Activated naive CD4-positive, alpha-beta T cell treated with anti-CD3 and anti-CD28 coated beads, Interleukin-2, amount 50 U/mL, for 16 hours (primary cell): Measurements from ENCODE around the gene RPS19.

Experiments
- DNase-seq: peaks from one replicate; pipeline ENCODE4 v3.0.0-alpha.2; 2020

The RPS19 gene

GRCh38 chr19:41859618-41860418 lies at the start of gene RPS19:
RPS19 (plus strand) TSS chr19:41860255; CDS start chr19:41860775, 520 bp downstream.
- peak; percentile 97 for DNase-seq

- DNase-seq, result no peak
Measured at GRCh38 chr19:41810301-41810700, 49.8 kb upstream of the RPS19 start.

GRCh38 chr19:41811036-41811435 lies 49.0 kb upstream of the RPS19 start:
- DNase-seq, result no peak

GRCh38 chr19:41811981-41812380 lies 48.1 kb upstream of the RPS19 start:
- DNase-seq, result no peak

- DNase-seq, result no peak
Measured at GRCh38 chr19:41813911-41814310, 46.1 kb upstream of the RPS19 start.

- DNase-seq, result no peak
Measured at GRCh38 chr19:41815301-41815700, 44.8 kb upstream of the RPS19 start.

- DNase-seq, result no peak
Measured at GRCh38 chr19:41816761-41817160, 43.3 kb upstream of the RPS19 start.

- peak; percentile 37 for DNase-seq
Measured at GRCh38 chr19:41821003-41821735, 38.9 kb upstream of the RPS19 start.

GRCh38 chr19:41837981-41838708 lies 21.9 kb upstream of the RPS19 start:
- no peak for DNase-seq

- DNase-seq, result no peak
Measured at GRCh38 chr19:41839211-41839610, 20.8 kb upstream of the RPS19 start.

GRCh38 chr19:41843371-41843770 lies 16.7 kb upstream of the RPS19 start:
- no peak for DNase-seq

GRCh38 chr19:41844601-41845000 lies 15.5 kb upstream of the RPS19 start, which contains the start of gene LYPD4:
LYPD4 (minus strand) TSS chr19:41844683; CDS start chr19:41839285, 5,398 bp downstream.
- DNase-seq, result no peak

- DNase-seq, result no peak
Measured at GRCh38 chr19:41845001-41845050, 15.2 kb upstream of the RPS19 start, which contains the start of gene DMRTC2. DMRTC2 (plus strand) TSS chr19:41845042; CDS start chr19:41847429, 2,387 bp downstream.

GRCh38 chr19:41845051-41845590 lies 14.9 kb upstream of the RPS19 start:
- DNase-seq, result no peak

- no peak for DNase-seq
Measured at GRCh38 chr19:41847351-41848105, 12.5 kb upstream of the RPS19 start.

GRCh38 chr19:41848666-41849065 lies 11.4 kb upstream of the RPS19 start:
- no peak for DNase-seq

GRCh38 chr19:41849067-41849466 lies 11.0 kb upstream of the RPS19 start:
- no peak for DNase-seq

GRCh38 chr19:41850381-41850780 lies 9.7 kb upstream of the RPS19 start:
- no peak for DNase-seq

- DNase-seq, result no peak
Measured at GRCh38 chr19:41851456-41851855, 8.6 kb upstream of the RPS19 start.

GRCh38 chr19:41853344-41853743 lies 6.7 kb upstream of the RPS19 start:
- DNase-seq, result no peak

GRCh38 chr19:41853768-41854167 lies 6.3 kb upstream of the RPS19 start:
- no peak for DNase-seq

GRCh38 chr19:41859213-41859617 lies 840 bp upstream of the RPS19 start:
- no peak for DNase-seq
